Breast epithelium (tissue), 3 donors: ENCODE measurements around the gene PLCXD1.
"Not testable (repeated sequence)": the region's sequence is repeated elsewhere in the genome, so short reads cannot be mapped to it uniquely, and the experiment has no call there.

Source experiments
- CTCF ChIP-seq, 3 donors: fragments of 450-650 bp; IDR thresholded peaks; one replicate each; pipeline ENCODE4 v1.5.1; 2016 to 2017; ENCODE audit warnings: antibody characterized with exemption in 3 of 3, mild to moderate bottlenecking in 3 of 3, moderate library complexity in 3 of 3
- POLR2A ChIP-seq: fragments of 450-650 bp; IDR thresholded peaks from one replicate; pipeline ENCODE4 v1.6.1; 2016; ENCODE audit warnings: antibody characterized with exemption, mild to moderate bottlenecking, moderate library complexity
- POLR2AphosphoS5 ChIP-seq, 3 donors: sonication (generic); formaldehyde crosslinking; IDR thresholded peaks; one replicate each; pipeline ENCODE4 v1.6.1; 2017; ENCODE audit warnings: antibody characterized with exemption in 3 of 3

DNA sequence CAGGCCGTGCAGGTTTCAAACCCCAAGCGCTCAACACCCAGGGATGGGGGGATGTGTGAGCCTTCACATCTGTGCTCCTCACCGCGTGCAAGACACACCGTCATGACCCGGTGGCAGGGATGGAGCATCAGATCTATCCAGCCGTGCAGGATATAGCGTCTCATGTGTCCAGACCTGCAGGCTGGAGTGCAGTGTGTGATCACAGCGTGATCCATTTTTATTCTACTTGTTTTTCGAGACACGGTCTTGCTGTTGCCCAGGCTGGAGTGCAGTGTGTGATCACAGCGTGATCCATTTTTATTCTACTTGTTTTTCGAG, 70.1 kb downstream of the PLCXD1 start:
- not testable (repeated sequence) for TF ChIP-seq POLR2A; CTCF (IDR thresholded peaks at IDR 0.05); POLR2AphosphoS5 (IDR thresholded peaks at IDR 0.05)
